Activated CD4-positive, alpha-beta memory T cell treated with anti-CD3 and anti-CD28 coated beads for 36 hours (primary cell): ENCODE measurements around the gene PTGDR2. TPM values are rescaled to one million over a fixed set of nuclear protein-coding genes. Genes with fewer than 3 reads are reported as not detected.

ENCODE experiments used
- CTCF ChIA-PET: fragments of 350-600 bp; sonication (Branson Sonifier 250); formaldehyde crosslinking; loops from one replicate; lab custom pipeline; 2021; ENCODE audit warnings: antibody characterized with exemption, inconsistent platforms; lab: Charles Lee
- POLR2A ChIA-PET: fragments of 350-600 bp; sonication (Branson Sonifier 250); formaldehyde crosslinking; loops from one replicate; lab custom pipeline; 2021; ENCODE audit warnings: antibody characterized with exemption; lab: Charles Lee
- DNase-seq: peaks from one replicate; pipeline ENCODE4 v3.0.0-alpha.2; 2020
- H3K27ac Mint-ChIP-seq: one replicate; pipeline ENCODE4 v1.8.0; 2021; ENCODE audit warnings: mixed read lengths
- H3K27me3 Mint-ChIP-seq: one replicate; pipeline ENCODE4 v1.8.0; 2021; ENCODE audit warnings: mixed read lengths
- H3K36me3 Mint-ChIP-seq: one replicate; pipeline ENCODE4 v1.8.0; 2021; ENCODE audit warnings: mixed read lengths
- H3K4me1 Mint-ChIP-seq: one replicate; pipeline ENCODE4 v1.8.0; 2021; ENCODE audit warnings: low read depth, mixed read lengths
- H3K4me3 Mint-ChIP-seq: one replicate; pipeline ENCODE4 v1.8.0; 2021; ENCODE audit warnings: mild to moderate bottlenecking, mixed read lengths
- H3K9me3 Mint-ChIP-seq: one replicate; pipeline ENCODE4 v1.8.0; 2021; ENCODE audit warnings: mixed read lengths
- intact Hi-C: fragments of 100-400 bp; cut with micrococcal nuclease; formaldehyde crosslinking; loops from one replicate; pipeline ENCODE4 v1.15.1; 2023
- total RNA-seq, 2 experiments: library from RNA; stranded (reverse); gene quantifications; one replicate each; pipeline ENCODE4 v1.2.3, GENCODE V29; 2021

Gene PTGDR2
- total RNA-seq, 2 experiments from 2014 or later = 0.33 to 0.36 TPM

DNA sequence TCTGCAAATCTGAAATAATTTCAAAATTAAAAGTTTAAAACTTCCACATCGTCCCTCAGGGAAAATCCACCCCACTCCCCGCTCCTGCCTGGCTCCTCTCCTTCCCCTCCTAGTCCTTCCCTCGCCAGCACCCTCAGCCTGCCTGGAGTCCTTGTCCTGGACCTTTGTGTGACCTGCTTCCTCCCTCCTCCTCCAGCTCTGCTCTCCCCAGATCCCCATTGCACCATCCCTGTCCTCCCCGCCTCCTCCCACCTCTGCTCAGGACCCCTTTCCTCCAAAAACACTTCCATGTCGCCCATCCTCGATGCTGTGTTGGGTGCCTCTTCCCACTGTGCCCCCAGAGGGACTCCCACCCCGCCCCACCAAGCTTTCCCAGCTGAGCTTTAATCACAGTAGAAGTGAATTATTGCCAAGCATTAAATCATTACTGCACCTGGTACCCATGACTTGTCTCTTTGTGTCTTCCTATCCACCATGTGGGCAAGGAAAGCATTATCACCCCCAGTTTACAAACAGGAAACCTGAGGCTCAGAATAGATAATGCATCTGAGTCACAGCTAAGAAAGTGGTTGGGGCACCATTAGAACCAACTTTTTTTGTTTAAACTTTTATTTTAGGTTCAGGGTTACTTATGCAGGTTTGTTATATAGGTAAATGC, 9.2 kb upstream of the PTGDR2 start:
- no peak for DNase-seq
- no peaks in the 10 kb centered on the region for H3K36me3 Mint-ChIP-seq
- no peak overlapping the region for H3K27ac Mint-ChIP-seq
- ChIA-PET POLR2A (no interaction called here), CTCF (interaction anchor here (1.2 kb wide), 1 partner anchor 33 kb away, joined by 3 read pairs; no protein-coding TSS in a partner anchor)
- intact Hi-C loops = no loop called here
- no peak overlapping the region for H3K4me3 Mint-ChIP-seq
- no peaks in the 10 kb centered on the region for H3K9me3 Mint-ChIP-seq
- no peaks in the 10 kb centered on the region for H3K27me3 Mint-ChIP-seq
- H3K4me1 Mint-ChIP-seq = no peaks in the 10 kb centered on the region

DNA sequence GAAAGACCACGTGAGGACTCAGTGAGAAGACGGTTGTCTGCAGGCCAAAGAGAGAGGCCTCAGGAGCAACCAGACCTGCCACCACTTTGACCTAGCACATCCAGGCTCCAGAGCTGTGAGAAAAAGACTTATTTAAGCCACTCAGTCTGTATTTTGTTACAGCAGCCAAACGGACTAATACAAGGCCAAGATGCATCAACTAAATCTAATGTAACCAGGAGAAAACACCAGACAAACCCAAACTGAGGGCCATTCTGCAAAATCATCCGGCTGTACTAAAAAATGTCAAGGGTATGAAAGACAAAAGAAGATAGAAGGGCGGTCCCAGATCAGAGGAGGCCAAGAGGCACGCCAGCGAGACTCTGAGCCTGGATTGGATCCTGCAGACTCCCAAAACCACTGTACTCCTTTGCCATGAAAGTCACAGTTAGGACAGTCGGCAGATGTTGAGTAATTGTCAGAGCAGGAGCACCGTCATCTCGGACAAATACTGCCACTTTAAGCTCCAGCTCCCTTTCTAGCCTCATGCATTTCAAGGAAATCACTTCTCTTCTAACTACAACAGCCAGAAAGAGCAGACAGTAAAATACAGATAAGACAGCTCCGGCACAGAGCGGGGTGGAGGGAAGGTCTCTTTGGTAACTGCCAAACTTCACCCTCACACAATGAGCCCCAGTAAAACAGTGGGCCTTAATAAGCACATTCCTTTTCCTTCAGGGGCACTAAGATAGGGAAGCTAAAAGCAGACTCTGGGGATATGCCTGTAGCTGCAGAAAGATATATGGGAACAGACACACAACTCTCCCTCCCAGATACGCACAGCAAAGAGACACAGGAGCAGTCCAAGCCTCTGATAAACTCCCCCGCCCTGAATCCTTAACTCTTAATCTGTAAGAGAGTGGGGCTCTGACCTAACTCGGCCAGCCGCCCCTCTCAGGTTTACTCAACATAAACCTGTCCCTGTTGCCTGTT, 8.1 kb upstream of the PTGDR2 start:
- Mint-ChIP-seq H3K9me3 (no peaks in the 10 kb centered on the region), H3K27me3 (no peaks in the 10 kb centered on the region), H3K36me3 (no peaks in the 10 kb centered on the region), H3K4me3 (no peak overlapping the region), H3K4me1 (peaks cover 4% of the 10 kb centered on the region), H3K27ac (no peak overlapping the region)
- DNase-seq = no peak
- ChIA-PET POLR2A (interaction anchor here (0.6 kb wide), 1 partner anchor 1078 kb away, joined by 3 read pairs; no protein-coding TSS in a partner anchor), CTCF (interaction anchor here (0.9 kb wide), 1 partner anchor 33 kb away, joined by 4 read pairs; no protein-coding TSS in a partner anchor)
- intact Hi-C loops = no loop called here

DNA sequence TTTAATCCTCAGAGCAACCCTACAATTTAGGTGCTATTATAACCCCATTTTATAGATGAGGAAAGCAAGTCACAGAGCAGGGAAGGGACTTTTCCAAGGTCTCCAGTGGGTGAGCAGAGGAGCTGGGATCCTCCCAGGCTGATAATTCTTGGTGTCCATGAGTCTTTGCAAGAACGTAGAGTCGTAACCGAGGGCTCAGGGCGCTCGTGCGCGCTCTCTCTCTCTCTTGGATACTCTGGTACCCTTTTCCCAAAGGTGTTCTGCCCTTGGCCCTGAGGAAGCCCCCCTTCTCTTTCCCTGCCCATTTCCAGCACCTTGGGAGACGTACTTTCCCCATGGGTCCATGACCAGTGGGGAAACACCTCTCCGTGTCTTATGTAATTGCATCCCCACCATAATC, 6.4 kb upstream of the PTGDR2 start:
- no peaks in the 10 kb centered on the region for H3K27me3 Mint-ChIP-seq
- H3K9me3 Mint-ChIP-seq = no peaks in the 10 kb centered on the region
- ChIA-PET POLR2A (no interaction called here), CTCF (no interaction called here)
- DNase-seq = no peak
- H3K4me1 Mint-ChIP-seq = peaks cover 15% of the 10 kb centered on the region
- no peak overlapping the region for H3K4me3 Mint-ChIP-seq
- no peaks in the 10 kb centered on the region for H3K36me3 Mint-ChIP-seq
- intact Hi-C loops = no loop called here
- H3K27ac Mint-ChIP-seq = no peak overlapping the region

GRCh38 chr11:60860943-60861342, 5.2 kb upstream of the PTGDR2 start:
- intact Hi-C loops = no loop called here
- Mint-ChIP-seq H3K27ac (no peak overlapping the region), H3K4me3 (no peak overlapping the region), H3K4me1 (peaks cover 15% of the 10 kb centered on the region), H3K36me3 (no peaks in the 10 kb centered on the region), H3K9me3 (no peaks in the 10 kb centered on the region), H3K27me3 (no peaks in the 10 kb centered on the region)
- DNase-seq = no peak
- ChIA-PET CTCF (interaction anchor here (0.9 to 3.3 kb wide), 2 partner anchors 30 to 39 kb away, joined by 6 to 12 read pairs; no protein-coding TSS in a partner anchor), POLR2A (no interaction called here)

DNA sequence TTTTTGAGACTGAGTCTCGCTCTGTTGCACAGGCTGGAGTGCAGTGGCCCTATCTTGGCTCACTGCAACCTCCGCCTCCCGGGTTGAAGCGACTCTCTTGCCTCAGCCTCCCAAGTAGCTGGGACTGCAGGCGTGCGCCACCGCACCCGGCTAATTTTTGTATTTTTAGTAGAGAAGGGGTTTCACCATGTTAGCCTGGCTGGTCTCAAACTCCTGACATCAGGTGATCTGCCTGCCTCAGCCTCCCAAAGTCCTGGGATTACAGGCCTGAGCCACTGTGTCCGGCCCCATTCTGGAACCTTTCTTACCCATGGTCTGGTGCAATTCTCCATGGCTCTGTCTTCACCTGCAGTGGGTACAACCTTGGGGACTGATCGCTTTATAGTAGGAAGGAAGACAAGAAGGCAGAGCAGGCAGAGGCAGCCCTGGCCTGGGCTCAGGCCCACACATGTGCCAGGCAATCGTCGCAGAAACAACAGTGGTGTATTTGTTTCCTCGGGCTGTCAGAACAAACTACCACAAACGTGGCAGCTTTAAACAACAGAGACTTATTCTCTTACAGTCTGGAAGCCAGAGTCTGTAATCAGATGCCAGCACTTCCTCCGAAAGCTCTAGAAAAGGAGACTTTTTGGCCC, 4.0 kb upstream of the PTGDR2 start:
- DNase-seq = no peak
- intact Hi-C loops = no loop called here

DNA sequence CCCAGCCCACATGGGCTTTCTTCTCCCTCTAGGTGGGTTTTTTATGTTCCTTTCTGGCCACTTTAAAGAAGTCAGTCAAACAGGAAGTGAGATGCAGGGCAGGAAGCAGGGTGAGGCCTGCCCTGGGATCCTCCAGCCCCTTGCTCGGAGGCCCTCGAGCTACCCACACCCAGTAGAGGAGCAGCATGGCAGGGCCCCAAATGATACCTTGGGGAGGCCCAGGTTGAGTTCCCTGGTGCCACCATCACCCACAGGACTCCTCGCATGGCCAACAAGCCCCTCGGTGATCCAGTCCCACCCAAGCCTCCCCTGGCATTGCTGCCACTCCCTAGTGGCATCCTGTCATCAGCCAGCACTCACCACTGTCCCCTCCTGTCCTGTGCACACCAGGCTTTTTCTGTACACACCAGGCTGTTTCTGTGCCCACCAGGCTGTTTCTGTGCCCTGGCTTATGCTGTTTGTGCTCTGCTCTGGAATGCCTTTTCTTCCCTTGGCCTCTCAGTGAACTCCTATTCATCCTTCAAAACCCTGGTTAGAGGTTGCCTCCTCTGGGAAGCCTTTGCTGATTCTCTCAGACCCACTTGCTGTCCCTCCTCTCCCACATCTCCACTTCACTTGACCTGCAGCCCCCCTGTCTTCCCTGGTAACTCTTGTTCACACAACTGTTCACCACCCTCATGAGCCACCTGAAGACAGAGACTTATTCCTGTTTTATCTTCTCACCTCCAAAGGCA, 3.1 kb upstream of the PTGDR2 start:
- CTCF ChIA-PET = interaction anchor here (3.3 kb wide), 1 partner anchor 28 kb away, joined by 12 read pairs; no protein-coding TSS in a partner anchor
- peaks cover 15% of the 10 kb centered on the region for H3K4me1 Mint-ChIP-seq
- POLR2A ChIA-PET = no interaction called here

More for the DNA sequence above, 4.0 kb upstream of the PTGDR2 start:
- CTCF ChIA-PET = interaction anchor here (3.3 kb wide), 1 partner anchor 29 kb away, joined by 12 read pairs; no protein-coding TSS in a partner anchor
- POLR2A ChIA-PET = no interaction called here
- no peaks in the 10 kb centered on the region for H3K36me3 Mint-ChIP-seq
- H3K9me3 Mint-ChIP-seq = no peaks in the 10 kb centered on the region
- H3K27ac Mint-ChIP-seq = no peak overlapping the region
- no peaks in the 10 kb centered on the region for H3K27me3 Mint-ChIP-seq
- H3K4me3 Mint-ChIP-seq = no peak overlapping the region
- peaks cover 15% of the 10 kb centered on the region for H3K4me1 Mint-ChIP-seq

DNA sequence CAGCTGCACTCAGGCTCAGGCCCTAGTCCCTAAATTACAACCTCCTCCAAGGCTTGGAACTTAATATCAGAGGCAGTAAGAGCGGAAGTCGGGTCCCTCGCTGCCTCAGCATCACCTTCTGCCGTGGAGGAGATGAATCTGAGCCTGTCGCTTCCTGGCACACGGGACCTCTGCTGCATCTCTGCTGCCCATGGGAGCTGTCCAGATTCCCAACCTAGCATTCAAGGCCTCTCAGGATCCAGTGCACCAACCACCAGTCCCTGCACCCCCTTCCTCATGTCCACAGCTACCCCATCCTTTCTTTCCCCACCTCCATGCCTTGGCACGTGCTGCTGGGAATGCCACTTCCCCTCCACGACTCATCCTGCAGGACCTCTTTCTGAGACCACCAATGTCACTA, 2.5 kb upstream of the PTGDR2 start:
- H3K27me3 Mint-ChIP-seq = no peaks in the 10 kb centered on the region
- no peak for DNase-seq
- ChIA-PET POLR2A (no interaction called here), CTCF (interaction anchor here (3.3 kb wide), 1 partner anchor 28 kb away, joined by 12 read pairs; no protein-coding TSS in a partner anchor)
- peaks cover 3% of the 10 kb centered on the region for H3K36me3 Mint-ChIP-seq
- H3K4me3 Mint-ChIP-seq = no peak overlapping the region
- H3K4me1 Mint-ChIP-seq = peaks cover 15% of the 10 kb centered on the region
- H3K27ac Mint-ChIP-seq = no peak overlapping the region
- H3K9me3 Mint-ChIP-seq = no peaks in the 10 kb centered on the region
- intact Hi-C loops = no loop called here

More for the DNA sequence above, 3.1 kb upstream of the PTGDR2 start:
- Mint-ChIP-seq H3K4me3 (no peak overlapping the region), H3K9me3 (no peaks in the 10 kb centered on the region), H3K36me3 (peaks cover under 1% of the 10 kb centered on the region), H3K27me3 (no peaks in the 10 kb centered on the region), H3K27ac (peak overlapping the region; percentile 7)
- intact Hi-C loops = no loop called here
- DNase-seq = no peak

DNA sequence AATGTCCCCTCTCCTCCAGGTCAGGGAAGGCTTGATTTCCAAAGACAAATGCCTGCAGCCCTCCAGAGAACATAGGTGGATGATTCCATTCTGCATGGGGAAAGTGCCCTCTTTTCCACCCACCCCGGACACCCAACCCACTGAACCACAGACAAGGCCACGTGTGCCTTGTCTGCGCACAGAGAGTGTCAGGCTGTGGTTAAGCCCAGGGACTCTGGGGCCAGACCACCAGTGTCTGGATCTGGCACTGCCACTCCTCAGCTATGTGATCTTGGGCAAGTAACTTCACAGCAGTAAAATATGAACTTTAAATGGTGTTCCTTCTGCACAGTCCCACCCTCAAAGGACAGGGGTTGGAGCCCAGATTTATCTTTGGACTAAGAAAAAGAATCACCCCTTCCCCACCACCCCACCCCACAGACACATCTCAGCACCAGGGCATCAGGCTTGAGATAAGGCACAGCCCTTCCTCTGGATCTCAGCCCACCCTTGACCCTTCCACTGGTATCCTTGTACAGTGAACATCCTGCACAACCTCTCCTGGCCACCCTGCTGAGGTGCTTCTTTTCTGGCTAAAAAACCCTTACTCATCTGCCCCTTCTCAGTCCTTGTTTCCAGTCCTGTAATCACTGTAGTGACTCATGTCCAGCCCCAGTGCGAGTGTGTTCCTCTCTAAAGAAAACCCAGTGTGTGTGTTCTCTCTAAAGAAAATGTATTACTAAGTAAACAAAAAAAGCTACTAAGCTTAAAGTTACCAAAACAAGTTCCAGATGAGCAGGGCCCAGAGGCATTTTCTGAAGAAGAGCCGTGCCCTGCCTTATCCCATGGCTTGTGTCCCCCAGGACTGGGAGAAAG, 1.9 kb upstream of the PTGDR2 start:
- Mint-ChIP-seq H3K27ac (no peak overlapping the region), H3K27me3 (no peaks in the 10 kb centered on the region), H3K4me3 (no peak overlapping the region), H3K36me3 (peaks cover 5% of the 10 kb centered on the region), H3K9me3 (no peaks in the 10 kb centered on the region), H3K4me1 (peaks cover 15% of the 10 kb centered on the region)
- intact Hi-C loops = no loop called here
- ChIA-PET POLR2A (no interaction called here), CTCF (interaction anchor here (3.3 kb wide), 1 partner anchor 27 kb away, joined by 12 read pairs; no protein-coding TSS in a partner anchor)
- DNase-seq = no peak

GRCh38 chr11:60854847-60855725, 664 bp downstream of the PTGDR2 start:
- Mint-ChIP-seq H3K27ac (no peak overlapping the region), H3K36me3 (peaks cover 22% of the 10 kb centered on the region), H3K9me3 (no peaks in the 10 kb centered on the region), H3K4me1 (peaks cover 15% of the 10 kb centered on the region), H3K4me3 (no peak overlapping the region), H3K27me3 (no peaks in the 10 kb centered on the region)
- intact Hi-C loops = no loop called here
- DNase-seq = no peak
- CTCF ChIA-PET = interaction anchor here (1.4 kb wide), 1 partner anchor 24 kb away, joined by 9 read pairs; no protein-coding TSS in a partner anchor
- POLR2A ChIA-PET = interaction anchor here (2.2 kb wide), 1 partner anchor 11 kb away, joined by 6 read pairs; no protein-coding TSS in a partner anchor
